Keratinocyte (primary cell): ENCODE measurements around the gene FOLR1. TPM values are rescaled to one million over a fixed set of nuclear protein-coding genes. Genes with fewer than 3 reads are reported as not detected.
"Not testable (repeated sequence)": the region's sequence is repeated elsewhere in the genome, so short reads cannot be mapped to it uniquely, and the experiment has no call there.

Source experiments
- DNase-seq: peaks from one replicate; pipeline ENCODE4 v3.0.0-alpha.2; 2011; ENCODE audit warnings: low read depth, missing footprints, low spot score
- FAIRE-seq: peaks from 2 replicates; lab custom pipeline; 2011; peaks lifted over from hg19 to GRCh38; lab: Jason Lieb, UNC
- H2AFZ ChIP-seq: 2 replicates; pipeline ENCODE4 v1.6.0; 2012; ENCODE audit warnings: low read length, control low read depth, inconsistent platforms; ENCODE audit not compliant: control insufficient read depth
- H3K27ac ChIP-seq: 2 replicates; pipeline ENCODE4 v1.5.1; 2011; ENCODE audit warnings: low read length; ENCODE audit not compliant: control insufficient read depth, insufficient read depth
- H3K27me3 ChIP-seq: 3 replicates; pipeline ENCODE4 v1.6.0; 2011; ENCODE audit warnings: low read length; ENCODE audit not compliant: control insufficient read depth, insufficient read depth; ENCODE audit errors: extremely low read depth
- H3K36me3 ChIP-seq, 2 experiments: 2 replicates in 1 of 2; 3 replicates in 1 of 2; pipeline ENCODE4 v1.5.1; 2011; ENCODE audit warnings: low read length in 2 of 2, mild to moderate bottlenecking in 1 of 2; ENCODE audit not compliant: control insufficient read depth in 2 of 2, insufficient read depth in 2 of 2; ENCODE audit errors: extremely low read depth in 1 of 2
- H3K4me1 ChIP-seq: 3 replicates; pipeline ENCODE4 v1.5.1; 2011; ENCODE audit warnings: low read length; ENCODE audit not compliant: control insufficient read depth, insufficient read depth; ENCODE audit errors: extremely low read depth
- H3K4me2 ChIP-seq: 3 replicates; pipeline ENCODE4 v1.6.0; 2011; ENCODE audit warnings: low read depth, low read length; ENCODE audit not compliant: control insufficient read depth, insufficient read depth; ENCODE audit errors: extremely low read depth
- H3K4me3 ChIP-seq, 3 experiments: fragments of 200-600 bp in 1 of 3; sonication (generic) in 1 of 3; 2 replicates in 2 of 3; 3 replicates in 1 of 3; pipeline ENCODE4 v1.5.1; 2011 to 2016; ENCODE audit warnings: low read length in 3 of 3, mild to moderate bottlenecking in 3 of 3, control low read depth in 2 of 3, inconsistent platforms in 1 of 3, low read depth in 1 of 3, mixed read lengths in 1 of 3, mixed run types in 1 of 3, moderate library complexity in 1 of 3; ENCODE audit not compliant: control insufficient read depth in 2 of 3, insufficient read depth in 2 of 3; ENCODE audit errors: extremely low read depth in 1 of 3
- H3K79me2 ChIP-seq: 2 replicates; pipeline ENCODE4 v1.6.0; 2012; ENCODE audit warnings: low read length; ENCODE audit not compliant: control insufficient read depth, insufficient read depth
- H3K9ac ChIP-seq: 3 replicates; pipeline ENCODE4 v1.6.0; 2011; ENCODE audit warnings: low read length; ENCODE audit not compliant: control insufficient read depth, insufficient read depth; ENCODE audit errors: extremely low read depth
- H3K9me1 ChIP-seq: 3 replicates; pipeline ENCODE4 v1.6.0; 2011; ENCODE audit warnings: low read length; ENCODE audit not compliant: control insufficient read depth, insufficient read depth; ENCODE audit errors: extremely low read depth
- H3K9me3 ChIP-seq: 2 replicates; pipeline ENCODE4 v1.5.1; 2012; ENCODE audit warnings: low read depth, low read length; ENCODE audit not compliant: control insufficient read depth
- H4K20me1 ChIP-seq: 3 replicates; pipeline ENCODE4 v1.6.0; 2011; ENCODE audit warnings: low read length; ENCODE audit not compliant: control insufficient read depth, insufficient read depth; ENCODE audit errors: extremely low read depth
- CTCF ChIP-seq, 3 experiments: IDR thresholded peaks in 1 of 3; conservative IDR thresholded peaks in 1 of 3; optimal IDR thresholded peaks in 1 of 3; 2 replicates in 2 of 3; 3 replicates in 1 of 3; pipeline versions ENCODE3 to v1.5.1; 2011; ENCODE audit warnings: low read length in 3 of 3, mild to moderate bottlenecking in 3 of 3, moderate library complexity in 2 of 3, control low read depth in 1 of 3, inconsistent platforms in 1 of 3; ENCODE audit not compliant: insufficient read depth in 2 of 3; ENCODE audit errors: extremely low read depth in 1 of 3
- EZH2 ChIP-seq: IDR thresholded peaks from one replicate; pipeline ENCODE4 v1.6.1; 2012; ENCODE audit warnings: inconsistent platforms, mild to moderate bottlenecking, low read length, moderate library complexity
- dilution Hi-C: fragments of 300-500 bp; cut with MboI; formaldehyde crosslinking; loops from one replicate; pipeline ENCODE4 v1.7.0; 2020; ENCODE audit warnings: low sequenced_read_pairs; ENCODE audit not compliant: extremely low pct_ligation_motif_present
- polyA plus RNA-seq, 5 experiments: library from polyadenylated mRNA; depleted of rRNA in 3 of 5; stranded (reverse) in 3 of 5; stranded (forward) in 1 of 5; unstranded in 1 of 5; fragments of >200 nt; gene quantifications; 1 replicate in 1 of 5; 2 replicates in 3 of 5; 3 replicates in 1 of 5; pipeline versions ENCODE4 v1.2.1 to v1.2.3, GENCODE V29; 2011 to 2012; ENCODE audit warnings: missing spikeins in 2 of 5, low read depth in 1 of 5, low replicate concordance in 1 of 5

FOLR1 gene
- polyA plus RNA-seq, 1 donor (not counting 4 experiments of a cell fraction or from before 2014, with no cell fraction given), result 0.13 TPM

GRCh38 chr11:72181553-72181958, 10.4 kb upstream of the FOLR1 start:
- H3K79me2 ChIP-seq, H3K4me3 ChIP-seq, H3K9me1 ChIP-seq, H3K27me3 ChIP-seq, H3K9me3 ChIP-seq, dilution Hi-C loops, H3K36me3 ChIP-seq, H4K20me1 ChIP-seq, FAIRE-seq: not testable (repeated sequence)
- TF ChIP-seq CTCF (optimal IDR thresholded peaks at IDR 0.05 in 1 of 3, IDR thresholded peaks at IDR 0.05 in 1 of 3, conservative IDR thresholded peaks at IDR 0.05 in 1 of 3; ENCODE audit: extremely low read depth in 1 of 3, insufficient read depth in 2 of 3, low read length in 3 of 3), result peak; percentile 51 to 57 (median 56)
- Histone ChIP-seq H3K4me2 (peak overlapping the region; percentile 65), H3K4me1 (peaks cover 25% of the 10 kb centered on the region), H3K9ac (peak overlapping the region; percentile 41), H2AFZ (peak overlapping the region; percentile 49), H3K27ac (peak overlapping the region; percentile 44)
- DNase-seq, result peak; percentile 33

- H3K4me3 ChIP-seq, result no peak overlapping the region
- dilution Hi-C loops, result no loop called here
- FAIRE-seq, result no peak
These were observed 3.7 kb upstream of the FOLR1 start for GRCh38 chr11:72188267-72188666.

More at GRCh38 chr11:72188267-72188666, 3.7 kb upstream of the FOLR1 start:
- Histone ChIP-seq H2AFZ (no peak overlapping the region), H3K36me3 (no peaks in the 10 kb centered on the region), H3K4me2 (no peak overlapping the region), H3K9ac (no peak overlapping the region), H3K79me2 (no peaks in the 10 kb centered on the region), H3K9me3 (no peaks in the 10 kb centered on the region), H4K20me1 (no peaks in the 10 kb centered on the region), H3K4me1 (no peaks in the 10 kb centered on the region), H3K27ac (no peak overlapping the region), H3K9me1 (no peaks in the 10 kb centered on the region), H3K27me3 (no peaks in the 10 kb centered on the region)
- no peak for TF ChIP-seq EZH2
- TF ChIP-seq CTCF (optimal IDR thresholded peaks at IDR 0.05 in 1 of 3, IDR thresholded peaks at IDR 0.05 in 1 of 3, conservative IDR thresholded peaks at IDR 0.05 in 1 of 3; ENCODE audit: extremely low read depth in 1 of 3, insufficient read depth in 2 of 3, low read length in 3 of 3), result no peak
- DNase-seq, result no peak
